T-helper 2 cell treated with Interferon-gamma antibody and Interleukin-4, amounts not matched to agents 100 ng/mL and 5 ng/mL, for 36 hours (primary cell): ENCODE measurements around the gene EGR1. TPM values are rescaled to one million over a fixed set of nuclear protein-coding genes. Genes with fewer than 3 reads are reported as not detected.

Experiments used
- intact Hi-C: fragments of 100-400 bp; cut with micrococcal nuclease; formaldehyde crosslinking; loops from one replicate; pipeline ENCODE4 v1.15.1; 2023
- total RNA-seq: library from RNA; stranded (reverse); gene quantifications from 2 replicates; pipeline ENCODE4 v1.2.3, GENCODE V29; 2022

The EGR1 gene
- total RNA-seq, 1 donor from 2014 or later = 7.5 TPM

DNA sequence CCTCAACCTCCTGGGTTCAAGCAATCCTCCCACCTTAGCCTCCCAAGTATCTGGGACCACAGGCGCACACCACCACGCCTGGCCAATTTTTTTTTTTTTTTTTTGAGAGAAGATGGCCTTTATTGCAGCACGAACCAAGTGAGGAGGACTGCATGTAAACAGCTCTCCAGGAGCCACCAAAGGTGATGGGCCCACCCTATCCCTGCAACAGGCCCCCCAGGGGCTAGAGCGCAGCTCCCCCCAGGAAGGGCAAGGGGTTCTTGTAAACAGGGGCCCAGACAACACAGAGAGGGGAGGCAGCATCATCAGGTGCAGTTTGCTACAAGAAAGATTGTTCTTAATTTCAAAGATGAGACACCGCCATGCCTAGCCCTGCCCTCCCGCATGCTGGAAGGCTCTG lies 12.6 kb upstream of the EGR1 start:
- intact Hi-C loops = no loop called here

GRCh38 chr5:138453590-138453989 lies 11.7 kb upstream of the EGR1 start:
- intact Hi-C loops = no loop called here

- intact Hi-C loops = no loop called here
Observed at GRCh38 chr5:138454121-138454520, 11.2 kb upstream of the EGR1 start.

DNA sequence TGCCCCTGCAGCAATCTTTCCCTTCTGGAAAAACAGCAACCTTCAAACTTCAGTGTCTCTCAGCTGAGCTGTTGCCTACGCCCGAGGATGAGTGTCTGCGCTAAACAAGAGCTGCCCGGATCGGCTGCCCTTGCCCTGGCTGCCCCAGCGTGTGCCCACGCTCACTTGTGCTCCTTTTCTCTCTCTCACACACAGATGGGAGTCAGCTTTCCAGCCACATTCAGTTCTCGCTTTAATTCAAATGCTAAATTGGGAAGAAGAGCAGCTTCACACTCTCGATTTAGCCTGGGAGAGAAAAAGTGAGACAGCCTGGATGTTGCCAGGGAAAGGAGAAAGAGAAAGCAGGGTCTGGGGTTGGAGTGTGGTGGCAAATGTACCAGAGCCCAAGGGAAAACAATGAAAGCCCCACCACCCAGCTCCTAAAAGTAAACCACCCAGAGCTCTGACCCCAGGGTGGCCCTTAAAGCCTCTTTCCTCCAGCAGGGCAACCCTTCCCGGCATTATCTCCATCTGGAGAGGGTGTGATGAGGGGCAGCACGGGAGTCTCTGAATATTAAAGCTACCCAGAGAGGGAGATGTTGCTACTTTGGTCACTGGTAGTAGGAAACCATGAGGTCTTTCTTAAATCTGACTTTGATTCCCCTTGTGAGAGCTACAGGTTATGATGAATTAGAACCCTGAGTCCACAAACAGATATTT lies 9.9 kb upstream of the EGR1 start:
- intact Hi-C loops = no loop called here

- intact Hi-C loops = no loop called here
Observed at GRCh38 chr5:138457531-138458275, 7.6 kb upstream of the EGR1 start.

DNA sequence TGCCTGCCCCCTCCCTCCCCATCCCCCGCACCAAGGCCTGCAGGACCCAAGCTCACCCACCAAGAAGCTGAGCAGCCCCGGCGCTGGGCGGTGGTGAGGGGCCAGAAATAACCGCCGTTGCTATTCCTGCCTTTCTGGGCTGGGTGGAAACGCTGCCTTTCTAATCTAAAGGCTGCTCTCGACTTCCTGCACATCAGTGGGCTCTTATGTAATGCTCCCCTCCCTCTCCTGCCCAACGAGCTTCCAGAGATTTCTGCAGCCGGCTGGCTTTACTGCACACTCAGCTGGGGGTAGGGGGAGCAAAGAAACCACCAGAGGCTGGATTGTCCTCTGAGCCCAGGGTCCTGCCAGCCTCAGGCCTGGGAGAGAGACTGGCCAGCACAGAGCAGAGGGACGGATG lies 6.9 kb upstream of the EGR1 start:
- intact Hi-C loops = no loop called here

GRCh38 chr5:138458856-138459255 lies 6.4 kb upstream of the EGR1 start:
- intact Hi-C loops = loop anchor here (1.0 kb wide), 1 partner anchor 84 kb away; the partner anchor contains the start of gene ETF1

DNA sequence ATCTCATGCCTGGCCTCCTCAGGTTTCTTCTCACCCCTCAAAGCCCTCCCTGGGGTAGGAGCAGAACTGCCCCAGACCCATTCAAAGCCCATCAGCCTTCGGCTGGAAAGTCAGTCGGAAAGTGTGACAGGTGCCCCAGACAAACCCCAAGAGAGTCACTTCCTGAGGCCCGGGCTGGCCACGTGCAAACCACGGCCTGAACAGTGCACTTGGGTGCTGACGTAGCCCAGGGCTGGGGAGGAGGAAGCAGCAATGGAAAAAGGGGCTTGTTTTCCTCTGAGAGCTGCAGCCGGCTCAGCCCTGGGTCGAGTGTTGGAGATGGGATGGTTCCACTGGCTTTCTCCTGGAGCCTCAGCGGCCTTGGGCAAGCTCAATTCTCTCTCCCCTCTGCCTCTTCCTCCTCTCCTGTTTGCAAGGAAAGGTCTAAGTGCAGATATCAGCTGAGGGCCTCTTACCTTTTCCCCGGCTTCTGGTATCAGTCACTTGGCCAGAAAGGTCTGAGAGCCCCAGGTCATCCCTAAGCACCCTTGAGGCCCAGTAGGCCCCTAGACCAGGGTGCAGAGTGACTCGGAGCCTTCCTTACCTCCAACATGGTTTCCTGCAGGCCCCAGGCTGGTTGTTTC lies 5.9 kb upstream of the EGR1 start:
- intact Hi-C loops = loop anchor here (1.0 kb wide), 1 partner anchor 84 kb away; the partner anchor contains the start of gene ETF1

DNA sequence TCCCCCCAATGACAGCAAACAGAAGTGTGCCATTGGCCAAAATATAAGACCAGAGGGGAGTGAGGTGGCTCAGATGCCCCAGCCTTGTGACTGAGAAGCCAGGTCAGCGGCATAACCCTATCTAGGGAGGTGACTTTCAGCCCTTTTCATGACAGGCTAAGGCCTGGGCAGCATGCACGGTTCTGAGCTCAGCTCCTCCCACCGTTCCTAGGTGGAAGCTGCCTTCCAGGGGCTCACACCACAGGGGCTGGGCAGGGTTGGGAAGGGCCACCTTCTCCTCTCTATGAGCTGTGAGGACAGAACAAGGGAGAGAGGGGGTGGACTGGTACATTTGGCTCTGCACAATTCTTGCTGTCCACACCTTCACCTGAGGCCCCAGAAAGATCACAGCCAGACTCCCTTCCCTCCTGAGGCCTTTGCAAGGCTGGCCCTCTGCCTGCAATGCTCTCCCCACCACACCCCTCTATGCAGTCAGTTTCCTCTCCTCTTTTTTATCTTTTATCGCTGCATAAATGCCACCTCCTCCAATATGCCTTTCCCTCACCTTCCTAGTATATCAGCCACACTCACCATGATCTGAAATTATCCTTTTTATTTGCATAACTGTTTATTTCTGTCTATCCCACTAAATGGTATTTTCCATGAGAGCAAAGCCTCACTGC lies 5.1 kb upstream of the EGR1 start:
- intact Hi-C loops = loop anchor here (10.0 kb wide), 4 partner anchors 705 to 1105 kb away; partner anchors contain the start of genes HNRNPA0, MATR3, SPATA24 and UBE2D2

DNA sequence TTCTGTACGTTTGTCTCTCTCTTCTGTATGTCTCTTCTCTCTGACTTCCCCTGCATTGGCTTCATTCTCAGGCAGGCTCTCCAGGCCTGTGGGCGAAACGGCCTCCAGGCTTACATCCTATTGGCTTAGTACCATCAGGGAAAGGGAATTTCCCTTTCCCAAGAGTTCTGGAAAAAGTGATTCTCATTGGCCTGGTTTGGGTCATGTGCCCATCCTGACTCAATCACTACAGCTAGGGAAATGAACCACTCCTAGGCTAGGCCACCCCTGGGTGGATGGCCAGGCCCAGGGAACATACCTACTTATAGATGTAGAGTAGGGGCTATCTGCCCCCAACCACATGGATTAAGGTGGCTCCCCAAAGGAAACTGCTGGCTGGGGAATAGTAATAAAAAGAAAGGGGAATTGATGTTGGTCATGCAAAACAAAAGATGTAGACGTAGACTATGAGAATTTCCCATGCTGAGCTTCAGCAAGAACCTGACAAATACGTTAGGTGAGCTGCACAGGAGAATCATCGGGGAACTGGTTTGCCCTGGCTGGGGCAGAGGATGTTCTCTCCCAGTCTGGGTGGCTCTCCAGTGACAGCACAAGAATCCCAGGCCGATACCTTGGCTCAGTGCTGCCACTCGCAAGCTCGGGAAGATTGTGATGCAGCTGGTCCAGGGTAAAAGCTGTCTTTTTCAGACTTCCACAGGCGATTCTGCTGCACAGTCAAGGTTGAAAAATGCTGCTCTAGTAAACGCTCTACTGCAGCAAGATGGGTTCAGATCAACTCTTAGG lies 3.7 kb upstream of the EGR1 start:
- intact Hi-C loops = loop anchor here (10.0 kb wide), 4 partner anchors 707 to 1103 kb away; partner anchors contain the start of genes HNRNPA0, MATR3, SPATA24 and UBE2D2

- intact Hi-C loops = loop anchor here (1.0 to 10.0 kb wide), 8 partner anchors 25 to 1101 kb away; partner anchors contain the start of genes CDC25C, ETF1, HNRNPA0 and MATR3
Observed at GRCh38 chr5:138463419-138464007, 1.8 kb upstream of the EGR1 start.

GRCh38 chr5:138464008-138464387 lies 1.3 kb upstream of the EGR1 start:
- intact Hi-C loops = loop anchor here (1.0 to 10.0 kb wide), 8 partner anchors 25 to 1101 kb away; partner anchors contain the start of genes CDC25C, ETF1, HNRNPA0 and MATR3

DNA sequence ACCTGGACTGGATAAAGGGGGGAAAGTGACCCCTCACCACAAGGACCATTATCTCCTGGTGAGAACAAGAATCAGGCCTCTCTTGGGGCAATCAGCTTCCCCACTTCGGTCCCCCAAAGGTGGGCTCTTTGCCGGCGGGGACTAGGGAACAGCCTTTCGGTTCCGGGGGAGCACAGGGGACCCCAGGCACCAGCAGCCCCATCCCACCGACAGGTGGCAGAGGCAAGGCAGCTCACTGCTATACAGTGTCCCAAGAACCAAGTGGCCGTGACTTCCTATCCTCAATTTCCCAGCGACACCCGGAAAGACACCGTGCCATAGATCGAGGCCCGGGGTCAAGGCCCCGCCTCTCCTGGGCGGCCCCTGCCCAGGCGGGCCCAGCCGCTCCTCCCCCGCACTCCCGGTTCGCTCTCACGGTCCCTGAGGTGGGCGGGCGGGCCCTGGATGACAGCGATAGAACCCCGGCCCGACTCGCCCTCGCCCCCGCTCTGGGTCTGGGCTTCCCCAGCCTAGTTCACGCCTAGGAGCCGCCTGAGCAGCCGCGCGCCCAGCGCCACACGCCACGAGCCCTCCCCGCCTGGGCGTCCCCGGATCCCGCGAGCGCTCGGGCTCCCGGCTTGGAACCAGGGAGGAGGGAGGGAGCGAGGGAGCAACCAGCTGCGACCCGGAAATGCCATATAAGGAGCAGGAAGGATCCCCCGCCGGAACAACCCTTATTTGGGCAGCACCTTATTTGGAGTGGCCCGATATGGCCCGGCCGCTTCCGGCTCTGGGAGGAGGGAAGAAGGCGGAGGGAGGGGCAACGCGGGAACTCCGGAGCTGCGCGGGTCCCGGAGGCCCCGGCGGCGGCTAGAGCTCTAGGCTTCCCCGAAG lies 655 bp upstream of the EGR1 start:
- intact Hi-C loops = loop anchor here (1.0 to 10.0 kb wide), 12 partner anchors 26 to 1100 kb away; partner anchors contain the start of genes CDC25C, ETF1, FAM53C and HNRNPA0

DNA sequence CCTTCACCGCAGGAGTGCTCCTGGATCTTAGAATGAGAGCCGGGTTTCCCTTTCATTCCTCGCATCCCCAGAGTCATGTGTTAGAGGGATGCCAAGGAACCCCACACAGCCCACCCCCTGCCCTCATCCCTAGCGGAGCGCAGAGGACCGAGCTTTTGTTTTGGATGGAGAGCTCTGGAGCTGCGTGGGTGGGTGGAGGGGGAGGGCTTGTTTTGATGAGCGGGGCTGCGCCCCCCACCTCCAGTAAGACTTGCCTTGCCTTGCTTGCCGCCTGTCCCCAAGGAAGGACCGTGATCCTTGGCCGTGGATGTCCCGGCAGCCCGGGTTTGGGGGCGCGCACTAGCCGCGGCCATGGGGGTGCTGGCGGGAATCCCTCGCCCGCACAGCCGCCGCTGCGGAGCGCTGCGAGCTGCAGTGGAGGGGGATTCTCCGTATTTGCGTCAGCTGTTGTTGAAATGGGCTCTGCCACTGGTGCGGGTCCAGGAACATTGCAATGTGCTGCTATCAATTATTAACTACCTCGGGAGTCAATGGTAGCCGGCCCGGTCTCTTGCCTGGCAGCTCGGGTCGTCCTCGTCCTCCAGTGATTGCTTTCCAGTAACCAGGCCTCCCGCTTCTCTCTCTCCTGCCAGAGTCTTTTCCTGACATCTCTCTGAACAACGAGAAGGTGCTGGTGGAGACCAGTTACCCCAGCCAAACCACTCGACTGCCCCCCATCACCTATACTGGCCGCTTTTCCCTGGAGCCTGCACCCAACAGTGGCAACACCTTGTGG lies 1.0 kb downstream of the EGR1 start:
- intact Hi-C loops = loop anchor here (10.0 kb wide), 4 partner anchors 712 to 1098 kb away; partner anchors contain the start of genes HNRNPA0, MATR3, SPATA24 and UBE2D2

GRCh38 chr5:138466900-138467710 lies 1.8 kb downstream of the EGR1 start:
- intact Hi-C loops = loop anchor here (10.0 kb wide), 4 partner anchors 712 to 1098 kb away; partner anchors contain the start of genes HNRNPA0, MATR3, SPATA24 and UBE2D2

GRCh38 chr5:138467711-138468132 lies 2.4 kb downstream of the EGR1 start:
- intact Hi-C loops = loop anchor here (10.0 kb wide), 4 partner anchors 713 to 1097 kb away; partner anchors contain the start of genes HNRNPA0, MATR3, SPATA24 and UBE2D2
